Cardiac fibroblast (primary cell): Measurements from ENCODE around the gene ANKRD13D.

Experiments used
- DNase-seq, 2 donors: peaks; one replicate each; pipeline versions ENCODE4 v3.0.0 to v3.0.0-alpha.2; 2010; ENCODE audit warnings: low read depth in 2 of 2
- H3K4me3 ChIP-seq, 2 donors: replicated peaks in 1 of 2; 1 replicate in 1 of 2; 2 replicates in 1 of 2; pipeline ENCODE4 v1.5.1; 2011; ENCODE audit warnings: low read depth in 2 of 2, low read length in 2 of 2, mild to moderate bottlenecking in 2 of 2, moderate library complexity in 1 of 2
- TF ChIP-seq, protein P1 (sequence below): IDR thresholded peaks from one replicate; pipeline ENCODE4 v1.5.1; 2011; ENCODE audit warnings: low read depth, mild to moderate bottlenecking, low read length, inconsistent platforms

The ANKRD13D gene

DNA sequence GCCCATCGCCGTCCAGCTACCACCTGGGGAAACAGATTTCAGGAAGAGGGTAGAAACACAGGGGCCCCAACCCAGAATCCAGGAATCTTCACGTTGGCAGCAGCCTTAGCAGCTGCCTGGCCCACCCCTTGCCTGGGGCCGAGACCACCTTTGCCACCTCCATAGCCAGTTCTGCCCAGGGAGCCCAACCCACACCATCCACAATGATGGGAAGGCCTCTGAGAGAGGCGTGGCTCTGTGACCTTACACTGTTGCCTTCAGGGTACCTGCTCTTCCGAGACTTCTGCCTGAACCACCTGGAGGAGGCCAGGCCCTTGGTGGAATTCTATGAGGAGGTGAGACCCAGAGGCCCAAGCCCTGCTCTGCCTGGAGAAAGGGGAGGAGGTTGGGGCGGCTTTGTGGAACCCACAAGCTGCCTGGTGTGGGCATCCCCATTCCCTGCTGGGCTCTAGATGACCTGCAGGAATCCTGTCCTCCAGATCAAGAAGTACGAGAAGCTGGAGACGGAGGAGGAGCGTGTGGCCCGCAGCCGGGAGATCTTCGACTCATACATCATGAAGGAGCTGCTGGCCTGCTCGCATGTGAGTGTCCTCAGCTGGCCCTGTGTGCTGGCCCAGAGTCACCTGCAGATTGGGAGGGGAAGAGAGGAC is 10.0 kb upstream of the ANKRD13D start:
- no peak overlapping the region for H3K4me3 ChIP-seq

DNA sequence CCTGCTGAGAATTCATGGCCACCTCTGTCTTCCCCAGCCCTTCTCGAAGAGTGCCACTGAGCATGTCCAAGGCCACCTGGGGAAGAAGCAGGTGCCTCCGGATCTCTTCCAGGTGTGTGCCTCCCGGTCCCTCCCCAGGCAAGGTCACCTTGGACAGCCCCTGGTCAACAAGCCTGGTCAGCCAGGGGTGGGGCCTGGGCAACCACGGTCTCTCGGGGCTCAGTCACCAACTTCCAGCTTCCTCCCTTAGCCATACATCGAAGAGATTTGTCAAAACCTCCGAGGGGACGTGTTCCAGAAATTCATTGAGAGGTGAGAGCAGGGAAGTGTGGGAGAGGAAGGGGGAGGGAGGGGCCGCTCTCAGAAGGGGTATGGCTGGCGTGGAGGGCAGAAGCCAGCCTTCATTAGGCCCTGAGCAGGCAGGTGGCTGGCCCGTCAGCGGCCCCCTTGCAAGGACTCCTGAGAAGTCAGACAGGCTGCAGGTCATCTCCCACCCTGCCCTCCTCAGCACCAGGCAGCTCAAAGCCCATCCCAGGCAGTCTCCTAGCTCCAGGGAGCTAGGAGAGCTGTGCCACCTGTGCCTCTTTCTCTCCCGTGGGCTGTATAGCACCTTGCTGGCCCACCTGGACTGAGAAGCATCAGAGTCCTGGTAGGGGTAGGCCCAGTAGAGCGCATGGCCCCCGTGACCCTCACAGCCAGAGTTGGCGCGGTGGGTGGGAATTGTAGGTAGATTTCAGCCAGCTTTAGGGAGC is 9.3 kb upstream of the ANKRD13D start:
- no peak for DNase-seq
- H3K4me3 ChIP-seq, result no peak overlapping the region
- TF ChIP-seq, protein P1, sequence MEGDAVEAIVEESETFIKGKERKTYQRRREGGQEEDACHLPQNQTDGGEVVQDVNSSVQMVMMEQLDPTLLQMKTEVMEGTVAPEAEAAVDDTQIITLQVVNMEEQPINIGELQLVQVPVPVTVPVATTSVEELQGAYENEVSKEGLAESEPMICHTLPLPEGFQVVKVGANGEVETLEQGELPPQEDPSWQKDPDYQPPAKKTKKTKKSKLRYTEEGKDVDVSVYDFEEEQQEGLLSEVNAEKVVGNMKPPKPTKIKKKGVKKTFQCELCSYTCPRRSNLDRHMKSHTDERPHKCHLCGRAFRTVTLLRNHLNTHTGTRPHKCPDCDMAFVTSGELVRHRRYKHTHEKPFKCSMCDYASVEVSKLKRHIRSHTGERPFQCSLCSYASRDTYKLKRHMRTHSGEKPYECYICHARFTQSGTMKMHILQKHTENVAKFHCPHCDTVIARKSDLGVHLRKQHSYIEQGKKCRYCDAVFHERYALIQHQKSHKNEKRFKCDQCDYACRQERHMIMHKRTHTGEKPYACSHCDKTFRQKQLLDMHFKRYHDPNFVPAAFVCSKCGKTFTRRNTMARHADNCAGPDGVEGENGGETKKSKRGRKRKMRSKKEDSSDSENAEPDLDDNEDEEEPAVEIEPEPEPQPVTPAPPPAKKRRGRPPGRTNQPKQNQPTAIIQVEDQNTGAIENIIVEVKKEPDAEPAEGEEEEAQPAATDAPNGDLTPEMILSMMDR, result no peak

More for the DNA sequence above, 10.0 kb upstream of the ANKRD13D start:
- TF ChIP-seq, protein P1, result no peak
- no peak for DNase-seq

DNA sequence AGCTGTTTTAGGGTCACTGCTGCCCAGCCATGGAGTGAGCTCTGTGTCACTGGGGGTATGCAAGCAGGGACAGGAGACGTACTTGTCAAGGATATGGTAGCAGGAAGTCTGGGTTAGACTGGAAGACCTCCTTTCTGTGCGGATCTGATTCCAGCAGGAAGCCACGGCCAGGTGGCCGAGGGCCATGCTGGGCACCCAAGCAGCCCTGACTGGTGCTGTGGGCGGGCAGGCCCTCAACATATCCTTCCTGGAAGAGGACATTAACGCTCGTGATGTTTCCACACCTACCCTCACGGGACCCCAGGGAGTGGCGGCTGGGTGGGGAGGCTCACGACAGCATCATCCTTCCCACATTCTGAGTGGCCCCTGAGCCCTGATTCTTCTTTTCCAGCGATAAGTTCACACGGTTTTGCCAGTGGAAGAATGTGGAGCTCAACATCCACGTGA is 8.7 kb upstream of the ANKRD13D start:
- H3K4me3 ChIP-seq, result no peak overlapping the region
- TF ChIP-seq, protein P1, result no peak
- DNase-seq, result no peak

DNA sequence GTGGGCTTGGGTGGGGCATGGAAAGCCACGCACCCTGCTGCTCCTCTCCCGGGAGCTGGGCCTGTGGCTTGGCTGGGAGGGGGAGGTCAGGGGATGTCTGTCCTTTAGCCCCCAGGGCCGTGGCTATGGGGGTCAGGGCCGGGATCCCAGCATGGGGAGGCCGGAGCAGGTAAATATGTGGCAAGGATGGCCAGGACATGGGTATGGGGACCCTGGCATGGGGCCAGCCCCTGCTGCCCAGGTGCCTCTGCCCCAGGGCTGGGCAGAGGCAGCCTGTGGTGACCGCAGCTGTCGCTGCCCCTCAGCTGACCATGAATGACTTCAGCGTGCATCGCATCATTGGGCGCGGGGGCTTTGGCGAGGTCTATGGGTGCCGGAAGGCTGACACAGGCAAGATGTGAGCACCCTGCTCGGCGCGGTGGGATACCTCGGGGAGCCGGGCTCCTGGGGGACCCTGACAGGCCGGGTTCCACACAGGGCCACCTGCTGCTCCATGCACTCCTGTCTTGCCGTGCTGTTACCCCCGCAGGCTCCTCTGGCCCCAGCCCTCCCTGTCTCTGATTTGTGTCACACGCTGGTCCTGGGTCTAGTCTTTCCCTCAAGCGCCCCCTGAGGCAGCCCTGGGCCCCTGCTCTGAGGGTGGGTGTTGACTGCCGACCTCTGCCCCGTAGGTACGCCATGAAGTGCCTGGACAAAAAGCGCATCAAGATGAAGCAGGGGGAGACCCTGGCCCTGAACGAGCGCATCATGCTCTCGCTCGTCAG is 8.1 kb upstream of the ANKRD13D start:
- TF ChIP-seq, protein P1, result no peak
- DNase-seq, result no peak
- no peak overlapping the region for H3K4me3 ChIP-seq

DNA sequence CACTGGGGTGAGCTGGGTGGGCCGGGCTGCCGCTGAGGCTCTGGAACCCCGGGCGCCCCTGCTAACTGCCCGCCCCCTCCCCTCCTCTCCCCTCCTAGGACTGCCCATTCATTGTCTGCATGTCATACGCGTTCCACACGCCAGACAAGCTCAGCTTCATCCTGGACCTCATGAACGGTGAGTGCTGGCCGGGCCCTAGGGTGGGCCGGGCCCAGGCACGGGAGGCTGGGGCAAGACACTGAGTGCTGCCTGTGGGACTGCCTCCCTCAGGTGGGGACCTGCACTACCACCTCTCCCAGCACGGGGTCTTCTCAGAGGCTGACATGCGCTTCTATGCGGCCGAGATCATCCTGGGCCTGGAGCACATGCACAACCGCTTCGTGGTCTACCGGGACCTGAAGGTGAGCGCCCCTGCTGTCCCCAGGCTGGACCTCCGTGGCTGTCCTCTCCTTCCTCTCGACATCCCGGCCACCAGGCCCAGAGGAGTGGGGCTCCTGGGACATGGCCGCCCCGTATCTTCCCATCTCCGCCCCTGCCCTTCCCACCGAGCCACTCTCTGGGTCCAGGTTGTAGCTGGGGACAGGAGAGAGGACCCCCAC is 7.5 kb upstream of the ANKRD13D start:
- H3K4me3 ChIP-seq, result no peak overlapping the region
- TF ChIP-seq, protein P1, result no peak
- no peak for DNase-seq

DNA sequence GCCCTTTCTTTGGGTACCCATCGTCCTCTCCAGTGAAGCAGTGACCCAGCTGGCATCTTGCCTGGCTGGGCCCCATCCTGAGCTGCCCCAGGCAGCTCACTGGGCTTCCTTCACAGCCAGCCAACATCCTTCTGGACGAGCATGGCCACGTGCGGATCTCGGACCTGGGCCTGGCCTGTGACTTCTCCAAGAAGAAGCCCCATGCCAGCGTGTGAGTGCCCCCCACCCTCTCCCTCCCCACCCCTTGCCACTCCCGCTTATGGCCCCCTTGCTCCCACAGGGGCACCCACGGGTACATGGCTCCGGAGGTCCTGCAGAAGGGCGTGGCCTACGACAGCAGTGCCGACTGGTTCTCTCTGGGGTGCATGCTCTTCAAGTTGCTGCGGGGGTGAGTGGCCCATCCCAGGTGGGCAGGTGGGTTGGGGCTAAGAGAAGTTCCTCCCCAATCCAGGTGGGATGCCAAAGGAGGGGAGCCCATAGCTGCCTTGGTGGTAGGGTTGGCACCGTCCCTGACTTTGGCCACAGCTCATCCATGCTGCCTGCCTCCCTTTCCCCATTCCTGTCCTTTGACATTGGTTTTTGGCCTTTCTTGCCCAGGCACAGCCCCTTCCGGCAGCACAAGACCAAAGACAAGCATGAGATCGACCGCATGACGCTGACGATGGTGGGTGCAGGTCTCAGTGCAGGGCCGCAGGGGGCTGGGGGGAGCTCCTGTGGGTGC is 6.8 kb upstream of the ANKRD13D start:
- TF ChIP-seq, protein P1, result no peak
- DNase-seq, result no peak
- no peak overlapping the region for H3K4me3 ChIP-seq
